Liver (tissue), 9 donors: ENCODE results near the gene PHACTR4. TPM values are rescaled to one million over a fixed set of nuclear protein-coding genes. Genes with fewer than 3 reads are reported as not detected.

ENCODE experiments used
- DNase-seq: peaks from one replicate; pipeline ENCODE4 v3.0.0-alpha.2; 2017; ENCODE audit warnings: low spot score
- H3K27ac ChIP-seq, 2 donors: one replicate each; pipeline ENCODE4 v1.7.0; 2013; ENCODE audit warnings: inconsistent platforms in 2 of 2, low read length in 2 of 2, control low read depth in 1 of 2, low read depth in 1 of 2, mild to moderate bottlenecking in 1 of 2
- H3K27me3 ChIP-seq, 4 donors: one replicate each; pipeline versions ENCODE4 v1.6.1 to v1.7.0; 2013; ENCODE audit warnings: low read length in 3 of 4, inconsistent platforms in 1 of 4, mild to moderate bottlenecking in 1 of 4, moderate library complexity in 1 of 4; ENCODE audit not compliant: control insufficient read depth in 4 of 4, insufficient read depth in 4 of 4
- H3K36me3 ChIP-seq, 4 donors: one replicate each; pipeline versions ENCODE4 v1.6.1 to v1.7.0; 2013; ENCODE audit warnings: low read length in 3 of 4, mild to moderate bottlenecking in 3 of 4, low read depth in 1 of 4, moderate library complexity in 1 of 4; ENCODE audit not compliant: control insufficient read depth in 4 of 4, insufficient read depth in 3 of 4
- H3K4me1 ChIP-seq, 4 donors: one replicate each; pipeline versions ENCODE4 v1.6.1 to v1.7.0; 2013; ENCODE audit warnings: low read length in 3 of 4, mild to moderate bottlenecking in 3 of 4, moderate library complexity in 1 of 4; ENCODE audit not compliant: control insufficient read depth in 4 of 4, insufficient read depth in 4 of 4
- H3K4me3 ChIP-seq, 3 donors: one replicate each; pipeline versions ENCODE4 v1.6.1 to v1.7.0; 2013; ENCODE audit warnings: low read length in 3 of 3, control low read depth in 1 of 3, low read depth in 1 of 3, mild to moderate bottlenecking in 1 of 3
- H3K9ac ChIP-seq, 2 donors: one replicate each; pipeline ENCODE4 v1.7.0; 2013; ENCODE audit warnings: low read length in 2 of 2, mild to moderate bottlenecking in 2 of 2, moderate library complexity in 2 of 2, control low read depth in 1 of 2, low read depth in 1 of 2
- H3K9me3 ChIP-seq, 4 donors: one replicate each; pipeline versions ENCODE4 v1.6.1 to v1.7.0; 2013; ENCODE audit warnings: low read length in 3 of 4; ENCODE audit not compliant: control insufficient read depth in 4 of 4
- ATF3 ChIP-seq: IDR thresholded peaks from 2 replicates; pipeline ENCODE4 v1.6.1; 2016; ENCODE audit warnings: antibody characterized with exemption
- CTCF ChIP-seq: fragments of 150-350 bp; IDR thresholded peaks from 2 replicates; pipeline ENCODE4 v1.5.1; 2017; ENCODE audit warnings: improper control_type of control experiment, low read depth, low read length; ENCODE audit not compliant: missing input control
- EGR1 ChIP-seq, 2 donors: IDR thresholded peaks; 2 replicates each; pipeline ENCODE4 v1.6.1; 2016 to 2018; ENCODE audit warnings: antibody characterized with exemption in 2 of 2, low read depth in 2 of 2
- FOXA1 ChIP-seq: IDR thresholded peaks from 2 replicates; pipeline ENCODE4 v1.6.1; 2016; ENCODE audit warnings: antibody characterized with exemption
- FOXA2 ChIP-seq: IDR thresholded peaks from 2 replicates; pipeline ENCODE4 v1.6.1; 2016; ENCODE audit warnings: antibody characterized with exemption
- GABPA ChIP-seq, 2 donors: IDR thresholded peaks in 1 of 2; conservative IDR thresholded peaks in 1 of 2; 2 replicates each; pipeline ENCODE4 v1.6.1; 2016; ENCODE audit warnings: antibody characterized with exemption in 2 of 2, mild to moderate bottlenecking in 1 of 2, moderate library complexity in 1 of 2
- HNF4A ChIP-seq, 2 donors: conservative IDR thresholded peaks; 2 replicates each; pipeline ENCODE4 v1.6.1; 2016; ENCODE audit warnings: antibody characterized with exemption in 2 of 2, mild to moderate bottlenecking in 2 of 2
- HNF4G ChIP-seq: IDR thresholded peaks from 2 replicates; pipeline ENCODE4 v1.6.1; 2016; ENCODE audit warnings: antibody characterized with exemption
- JUND ChIP-seq, 2 donors: IDR thresholded peaks; 2 replicates each; pipeline ENCODE4 v1.6.1; 2016; ENCODE audit warnings: antibody characterized with exemption in 2 of 2
- MAX ChIP-seq: IDR thresholded peaks from 2 replicates; pipeline ENCODE4 v1.6.1; 2016; ENCODE audit warnings: antibody characterized with exemption
- NR2F2 ChIP-seq: IDR thresholded peaks from 2 replicates; pipeline ENCODE4 v1.6.1; 2016; ENCODE audit warnings: antibody characterized with exemption
- REST ChIP-seq: IDR thresholded peaks from 2 replicates; pipeline ENCODE4 v1.6.1; 2016; ENCODE audit warnings: antibody characterized with exemption, mild to moderate bottlenecking
- RXRA ChIP-seq, 2 donors: IDR thresholded peaks; 2 replicates each; pipeline ENCODE4 v1.6.1; 2017 to 2018; ENCODE audit warnings: antibody characterized with exemption in 2 of 2, mild to moderate bottlenecking in 1 of 2
- SP1 ChIP-seq: IDR thresholded peaks from 2 replicates; pipeline ENCODE4 v1.6.1; 2018; ENCODE audit warnings: antibody characterized with exemption, mild to moderate bottlenecking
- TAF1 ChIP-seq: conservative IDR thresholded peaks from 2 replicates; pipeline ENCODE4 v1.6.1; 2016; ENCODE audit warnings: antibody characterized with exemption, mild to moderate bottlenecking
- YY1 ChIP-seq: IDR thresholded peaks from 2 replicates; pipeline ENCODE4 v1.6.1; 2016; ENCODE audit warnings: antibody characterized with exemption, mild to moderate bottlenecking
- ZBTB33 ChIP-seq: IDR thresholded peaks from 2 replicates; pipeline ENCODE4 v1.6.1; 2016; ENCODE audit warnings: antibody characterized with exemption
- WGBS: extraction: QIAGEN DNeasy Blood & Tissue Kit; methylation state at CpG from one replicate; pipeline ENCODE4 v1.1.7; 2013; 5-methylcytosine and 5-hydroxymethylcytosine counted together
- polyA plus RNA-seq, 2 donors: library from polyadenylated mRNA; stranded (reverse) in 1 of 2; unstranded in 1 of 2; fragments of 200-250 nt in 1 of 2; fragments of >200 nt in 1 of 2; fragmentation: Nextera tagmentation in 1 of 2; extraction: Ambion mirVana in 1 of 2; gene quantifications; one replicate each; pipeline versions ENCODE4 v1.2.1 to v1.2.3, GENCODE V29; 2013 to 2015
- total RNA-seq, 2 donors: library from RNA; depleted of rRNA; stranded (reverse); fragments of >200 nt; gene quantifications; one replicate each; pipeline ENCODE4 v1.2.3, GENCODE V29; 2014
- donor health status: healthy.
- donor health status: healthy.
- donor health status: healthy.
- donor health status: healthy.
- donor health status: healthy.

Gene PHACTR4
- 10 to 100 TPM in 1 of 2 donors, 1 to 10 TPM in 1; 8.9 to 11.3 TPM for total RNA-seq
- polyA plus RNA-seq = 10 to 100 TPM; 10.3 to 22.6 TPM

GRCh38 chr1:28369371-28370238 is at the start of gene PHACTR4:
TSS of gene PHACTR4 (plus strand) at chr1:28369740. CDS start at chr1:28407448, 37,708 bp downstream.
- H3K36me3 ChIP-seq = no peaks in the 10 kb centered on the region
- peak within 1 kb of the TSS; percentile 75 to 80 for H3K9ac ChIP-seq
- WGBS = under 1% methylated on average over 61 of the region's 61 CpGs
- no peaks in the 10 kb centered on the region for H3K9me3 ChIP-seq
- H3K4me3 ChIP-seq = peak within 1 kb of the TSS; percentile 67 to 90 (median 86)
- H3K4me1 ChIP-seq = peaks cover 7 to 24% (median 17%) of the 10 kb centered on the region in 4 donors
- peak; percentile 83 for DNase-seq
- TF ChIP-seq SP1 = peak; percentile 82
- peak; percentile 66 for TF ChIP-seq TAF1
- TF ChIP-seq CTCF = no peak
- peak; percentile 99 for TF ChIP-seq YY1
- TF ChIP-seq HNF4G = peak; percentile 76
- peak; percentile 82 for TF ChIP-seq MAX
- TF ChIP-seq NR2F2 = no peak
- TF ChIP-seq EGR1 (IDR thresholded peaks at IDR 0.05; ENCODE audit: low read depth in 2 of 2) = peak in 1 of 2 donors; percentile 42
- peak; percentile 78 to 80 for TF ChIP-seq HNF4A (conservative IDR thresholded peaks at IDR 0.05)
- peak; percentile 15 for TF ChIP-seq ATF3
- TF ChIP-seq GABPA (IDR thresholded peaks at IDR 0.05 in 1 of 2, conservative IDR thresholded peaks at IDR 0.05 in 1 of 2) = peak in 1 of 2 donors; percentile 63
- TF ChIP-seq RXRA (IDR thresholded peaks at IDR 0.05) = peak; percentile 86 to 90
- TF ChIP-seq FOXA1 = peak; percentile 47
- peak; percentile 90 for TF ChIP-seq ZBTB33
- TF ChIP-seq JUND (IDR thresholded peaks at IDR 0.05) = no peak
- no peak for TF ChIP-seq FOXA2
- no peak for TF ChIP-seq REST
- H3K27me3 ChIP-seq = no peaks in the 10 kb centered on the region
- H3K27ac ChIP-seq = peak within 1 kb of the TSS; percentile 86 to 95
